Ishikawa (cell line): ENCODE measurements around the gene RABGAP1L.

Experiments used
- CEBPB ChIP-seq: IDR thresholded peaks from 2 replicates; pipeline ENCODE4 v1.6.1; 2012
- CREB1 ChIP-seq: IDR thresholded peaks from 2 replicates; pipeline ENCODE4 v1.6.1; 2012; ENCODE audit warnings: low read depth
- EGR1 ChIP-seq: IDR thresholded peaks from 2 replicates; pipeline ENCODE4 v1.6.1; 2012
- EP300 ChIP-seq: IDR thresholded peaks from 2 replicates; pipeline ENCODE4 v1.6.1; 2012; ENCODE audit warnings: borderline replicate concordance
- FOXM1 ChIP-seq: IDR thresholded peaks from 2 replicates; pipeline ENCODE4 v1.6.1; 2012; ENCODE audit warnings: low read depth, borderline replicate concordance
- MAX ChIP-seq: IDR thresholded peaks from 2 replicates; pipeline ENCODE4 v1.6.1; 2012
- NFIC ChIP-seq: IDR thresholded peaks from 2 replicates; pipeline ENCODE4 v1.6.1; 2012
- RAD21 ChIP-seq: IDR thresholded peaks from 2 replicates; pipeline ENCODE4 v1.6.1; 2012; ENCODE audit warnings: low read depth
- TAF1 ChIP-seq: IDR thresholded peaks from 2 replicates; pipeline ENCODE4 v1.6.1; 2012; ENCODE audit warnings: low read depth, mild to moderate bottlenecking
- TCF12 ChIP-seq: IDR thresholded peaks from 2 replicates; pipeline ENCODE4 v1.6.1; 2012; ENCODE audit warnings: low read depth
- TEAD4 ChIP-seq: IDR thresholded peaks from 2 replicates; pipeline ENCODE4 v1.6.1; 2012
- YY1 ChIP-seq: IDR thresholded peaks from 2 replicates; pipeline ENCODE4 v1.6.1; 2012; ENCODE audit warnings: low read depth
- ZBTB7A ChIP-seq: IDR thresholded peaks from 2 replicates; pipeline ENCODE4 v1.6.1; 2012; ENCODE audit warnings: low read depth
- TF ChIP-seq, protein P1 (sequence below): IDR thresholded peaks from 2 replicates; pipeline ENCODE4 v1.6.1; 2012; ENCODE audit warnings: low read depth, mild to moderate bottlenecking
- TF ChIP-seq, protein P2 (sequence below): IDR thresholded peaks from 2 replicates; pipeline ENCODE4 v1.6.1; 2012

RABGAP1L gene

DNA sequence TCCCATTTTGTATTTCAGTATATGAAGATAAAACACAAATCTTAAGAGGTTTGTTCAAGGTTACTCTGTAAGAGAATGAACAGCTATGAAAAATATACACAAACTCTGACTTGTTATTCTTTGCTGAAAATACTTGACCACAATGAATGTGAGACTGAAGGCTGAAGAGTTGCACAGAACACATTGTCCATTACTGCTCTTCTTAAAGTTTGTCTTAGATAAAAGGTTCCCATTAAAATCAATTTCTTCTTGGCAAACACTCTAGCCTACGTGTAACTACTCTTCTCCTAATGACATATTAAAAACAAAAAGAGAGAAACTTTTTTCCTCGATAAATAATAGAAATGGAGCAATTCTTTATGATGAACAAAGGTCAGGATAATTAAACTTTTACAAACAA, 45.2 kb upstream of the RABGAP1L start:
- TF ChIP-seq, protein P1, sequence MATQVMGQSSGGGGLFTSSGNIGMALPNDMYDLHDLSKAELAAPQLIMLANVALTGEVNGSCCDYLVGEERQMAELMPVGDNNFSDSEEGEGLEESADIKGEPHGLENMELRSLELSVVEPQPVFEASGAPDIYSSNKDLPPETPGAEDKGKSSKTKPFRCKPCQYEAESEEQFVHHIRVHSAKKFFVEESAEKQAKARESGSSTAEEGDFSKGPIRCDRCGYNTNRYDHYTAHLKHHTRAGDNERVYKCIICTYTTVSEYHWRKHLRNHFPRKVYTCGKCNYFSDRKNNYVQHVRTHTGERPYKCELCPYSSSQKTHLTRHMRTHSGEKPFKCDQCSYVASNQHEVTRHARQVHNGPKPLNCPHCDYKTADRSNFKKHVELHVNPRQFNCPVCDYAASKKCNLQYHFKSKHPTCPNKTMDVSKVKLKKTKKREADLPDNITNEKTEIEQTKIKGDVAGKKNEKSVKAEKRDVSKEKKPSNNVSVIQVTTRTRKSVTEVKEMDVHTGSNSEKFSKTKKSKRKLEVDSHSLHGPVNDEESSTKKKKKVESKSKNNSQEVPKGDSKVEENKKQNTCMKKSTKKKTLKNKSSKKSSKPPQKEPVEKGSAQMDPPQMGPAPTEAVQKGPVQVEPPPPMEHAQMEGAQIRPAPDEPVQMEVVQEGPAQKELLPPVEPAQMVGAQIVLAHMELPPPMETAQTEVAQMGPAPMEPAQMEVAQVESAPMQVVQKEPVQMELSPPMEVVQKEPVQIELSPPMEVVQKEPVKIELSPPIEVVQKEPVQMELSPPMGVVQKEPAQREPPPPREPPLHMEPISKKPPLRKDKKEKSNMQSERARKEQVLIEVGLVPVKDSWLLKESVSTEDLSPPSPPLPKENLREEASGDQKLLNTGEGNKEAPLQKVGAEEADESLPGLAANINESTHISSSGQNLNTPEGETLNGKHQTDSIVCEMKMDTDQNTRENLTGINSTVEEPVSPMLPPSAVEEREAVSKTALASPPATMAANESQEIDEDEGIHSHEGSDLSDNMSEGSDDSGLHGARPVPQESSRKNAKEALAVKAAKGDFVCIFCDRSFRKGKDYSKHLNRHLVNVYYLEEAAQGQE: no peak
- TF ChIP-seq, protein P2, sequence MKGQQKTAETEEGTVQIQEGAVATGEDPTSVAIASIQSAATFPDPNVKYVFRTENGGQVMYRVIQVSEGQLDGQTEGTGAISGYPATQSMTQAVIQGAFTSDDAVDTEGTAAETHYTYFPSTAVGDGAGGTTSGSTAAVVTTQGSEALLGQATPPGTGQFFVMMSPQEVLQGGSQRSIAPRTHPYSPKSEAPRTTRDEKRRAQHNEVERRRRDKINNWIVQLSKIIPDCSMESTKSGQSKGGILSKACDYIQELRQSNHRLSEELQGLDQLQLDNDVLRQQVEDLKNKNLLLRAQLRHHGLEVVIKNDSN: no peak
- no peak for TF ChIP-seq MAX
- TF ChIP-seq CEBPB: no peak
- no peak for TF ChIP-seq NFIC
- TF ChIP-seq EGR1: no peak
- TF ChIP-seq TEAD4: no peak
- no peak for TF ChIP-seq RAD21
- TF ChIP-seq CREB1: no peak
- TF ChIP-seq ZBTB7A: no peak

DNA sequence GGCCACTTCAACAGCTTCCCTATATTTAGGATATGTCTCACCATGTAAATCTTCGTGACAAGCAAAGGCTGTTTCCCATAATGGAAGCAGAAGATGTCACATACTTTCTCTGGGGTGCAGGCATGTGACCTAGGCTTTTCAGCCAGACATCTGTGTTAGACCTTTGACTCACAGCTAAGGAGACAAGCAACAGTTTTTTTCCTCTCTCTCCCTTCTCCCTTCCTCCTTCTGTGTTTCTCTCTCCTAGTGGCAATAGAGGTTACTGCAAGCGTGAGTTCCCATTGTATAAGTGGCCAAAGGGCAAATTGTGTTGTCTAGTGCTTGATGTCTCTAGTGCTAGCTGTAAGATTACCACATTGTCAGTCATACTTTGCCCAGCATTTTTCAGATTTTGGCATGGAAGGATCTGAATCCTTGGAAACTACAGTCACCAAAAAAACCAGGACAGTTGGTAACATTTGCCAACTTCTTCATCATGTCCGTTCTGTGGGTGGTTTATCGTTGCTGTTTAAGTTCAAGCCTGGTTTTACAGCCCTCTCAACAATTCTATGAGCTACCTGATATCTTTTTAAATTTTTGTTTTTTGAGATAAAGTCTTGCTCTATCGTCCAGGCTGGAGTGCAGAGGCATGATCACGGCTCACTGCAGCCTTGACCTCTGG, 44.4 kb upstream of the RABGAP1L start:
- TF ChIP-seq TCF12: no peak
- TF ChIP-seq RAD21: peak; percentile 37; the same call in 1 of the 2 replicates
- no peak for TF ChIP-seq EP300
- no peak for TF ChIP-seq ZBTB7A
- TF ChIP-seq, protein P1: no peak

DNA sequence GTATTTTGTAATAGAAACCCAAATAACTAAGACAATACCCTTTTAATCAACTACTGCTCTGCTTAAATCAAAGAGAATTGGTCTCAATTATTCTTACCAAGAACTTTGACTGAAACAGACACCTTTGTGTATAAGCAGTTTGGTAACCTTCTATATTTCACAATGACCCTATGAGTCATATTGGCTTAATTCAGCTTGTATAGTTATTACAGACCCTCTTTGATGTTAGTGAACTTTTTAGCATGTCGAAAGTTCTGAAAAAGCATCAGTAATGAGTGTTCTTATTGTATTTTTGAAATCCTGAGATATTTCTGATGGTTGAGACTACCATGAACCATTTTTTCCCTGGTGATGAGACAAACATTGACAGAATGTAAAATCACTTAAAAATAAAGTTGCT, 43.3 kb upstream of the RABGAP1L start:
- TF ChIP-seq, protein P1: no peak
- TF ChIP-seq CEBPB: 0 out of 2 replicates have a peak, but pooled peaks have one; percentile 10

DNA sequence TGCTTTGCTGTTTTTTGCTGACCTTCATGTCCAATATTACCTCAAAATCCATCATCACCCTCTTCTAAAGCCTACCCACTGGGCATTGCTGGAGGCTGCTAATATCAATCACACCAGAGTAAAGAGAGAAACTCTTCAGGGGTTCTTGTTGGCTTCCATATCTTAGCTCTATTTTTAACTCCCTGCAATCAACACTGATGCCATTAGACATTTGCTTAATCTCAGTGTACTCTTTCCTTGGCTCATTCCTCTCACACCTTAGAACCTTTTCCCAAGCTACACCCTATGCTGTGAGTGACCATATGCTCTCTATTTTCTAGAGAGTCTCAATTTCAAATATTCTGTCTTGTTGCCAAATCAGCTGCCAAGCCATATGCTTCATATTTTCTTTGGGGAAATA, 40.6 kb upstream of the RABGAP1L start:
- TF ChIP-seq CREB1 (no peak), EP300 (no peak), RAD21 (no peak)

DNA sequence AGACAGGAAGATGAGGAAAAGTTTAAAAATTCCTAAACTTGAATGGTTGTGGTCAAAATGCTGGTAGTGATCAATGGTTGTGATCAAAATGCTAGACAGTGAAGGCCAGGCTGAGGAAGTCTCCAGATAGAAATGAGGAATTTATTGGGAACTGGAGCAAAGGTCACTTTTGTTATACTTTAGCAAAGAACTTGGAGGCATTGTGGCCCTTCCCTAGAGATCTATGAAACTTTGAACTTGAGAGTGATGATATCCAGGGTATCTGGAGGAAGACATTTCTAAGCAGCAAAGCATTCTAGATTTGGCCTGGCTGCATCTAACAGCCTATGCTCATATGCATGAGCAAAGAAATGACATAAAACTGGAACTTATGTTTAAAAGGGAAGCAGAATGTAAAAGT, 35.5 kb upstream of the RABGAP1L start:
- TF ChIP-seq TAF1 (no peak), NFIC (no peak), FOXM1 (no peak), TCF12 (no peak), EGR1 (no peak), TEAD4 (no peak)

GRCh38 chr1:174131032-174131638, 28.2 kb upstream of the RABGAP1L start:
- TF ChIP-seq CREB1: no peak
- TF ChIP-seq, protein P2: no peak
- no peak for TF ChIP-seq EGR1
- TF ChIP-seq NFIC: no peak
- TF ChIP-seq ZBTB7A: no peak
- TF ChIP-seq RAD21: no peak
- TF ChIP-seq, protein P1: no peak
- TF ChIP-seq MAX: no peak
- TF ChIP-seq YY1: no peak
- no peak for TF ChIP-seq TCF12
- TF ChIP-seq TEAD4: no peak
- no peak for TF ChIP-seq EP300
- no peak for TF ChIP-seq CEBPB
- TF ChIP-seq TAF1: no peak
- no peak for TF ChIP-seq FOXM1
